Upper lobe of left lung (tissue), 6 donors: ENCODE measurements around the gene PAX9. TPM values are rescaled to one million over a fixed set of nuclear protein-coding genes. Genes with fewer than 3 reads are reported as not detected.

ENCODE experiments used
- ATAC-seq, 2 donors: fragments of 200-7000 bp; cut with Tn5 transposase; one replicate each; pipeline ENCODE4 v1.9.1; 2022; ENCODE audit warnings: mild to moderate bottlenecking in 2 of 2, moderate library complexity in 2 of 2; ENCODE audit not compliant: low FRiP score in 2 of 2
- DNase-seq, 2 donors: peaks; one replicate each; pipeline ENCODE4 v3.0.0-alpha.2; 2019 to 2020
- H3K27ac ChIP-seq, 4 donors: fragments of 200-600 bp; sonication (generic); one replicate each; pipeline ENCODE4 v1.5.1; 2016 to 2019
- H3K27me3 ChIP-seq, 4 donors: fragments of 200-600 bp; sonication (generic); one replicate each; pipeline ENCODE4 v1.5.1; 2017 to 2019
- H3K36me3 ChIP-seq, 4 donors: fragments of 200-600 bp; sonication (generic); one replicate each; pipeline ENCODE4 v1.5.1; 2016 to 2019
- H3K4me1 ChIP-seq, 4 donors: fragments of 200-600 bp; sonication (generic); one replicate each; pipeline ENCODE4 v1.5.1; 2018 to 2019
- H3K4me3 ChIP-seq, 4 donors: fragments of 200-600 bp; sonication (generic); one replicate each; pipeline ENCODE4 v1.5.1; 2017 to 2019; ENCODE audit warnings: mild to moderate bottlenecking in 2 of 4, moderate library complexity in 1 of 4
- H3K9me3 ChIP-seq, 4 donors: fragments of 200-600 bp; sonication (generic); one replicate each; pipeline ENCODE4 v1.5.1; 2018 to 2019
- CTCF ChIP-seq, 6 experiments: fragments of 450-650 bp in 4 of 6; fragments of 200-600 bp in 2 of 6; sonication (generic) in 2 of 6; IDR thresholded peaks; one replicate each; pipeline ENCODE4 v1.5.1; 2016 to 2019; ENCODE audit warnings: antibody characterized with exemption in 6 of 6
- EP300 ChIP-seq, 4 donors: sonication (generic); formaldehyde crosslinking; IDR thresholded peaks; one replicate each; pipeline ENCODE4 v1.5.1; 2017; ENCODE audit warnings: antibody characterized with exemption in 4 of 4, control low read depth in 2 of 4
- POLR2A ChIP-seq, 4 donors: fragments of 450-650 bp; IDR thresholded peaks; one replicate each; pipeline ENCODE4 v1.5.1; 2016 to 2017; ENCODE audit warnings: antibody characterized with exemption in 4 of 4, mild to moderate bottlenecking in 2 of 4
- POLR2AphosphoS5 ChIP-seq, 2 donors: sonication (generic); formaldehyde crosslinking; IDR thresholded peaks; one replicate each; pipeline ENCODE4 v1.5.1; 2017; ENCODE audit warnings: antibody characterized with exemption in 2 of 2
- WGBS, 2 donors: methylation state at CpG; one replicate each; pipeline ENCODE4 v1.1.5; 2017 to 2018; 5-methylcytosine and 5-hydroxymethylcytosine counted together
- total RNA-seq, 6 donors: library from RNA; depleted of rRNA in 4 of 6; stranded (reverse); fragments of >200 nt in 4 of 6; gene quantifications; one replicate each; pipeline versions ENCODE4 v1.1.0 to v1.2.1, GENCODE V29; 2016 to 2021
- donor health status: DM: no; HTN: no; CAD: no; lungs with moderate emphysema.
- donor health status: DM: no; HTN: yes; CAD: no; lungs with severe emphysema.

PAX9 gene
- total RNA-seq, 6 donors from 2014 or later, result 0.83 to 12.7 (median 4.7) TPM

- DNase-seq, result no peak
- Histone ChIP-seq H3K27me3 (no peaks in the 10 kb centered on the region), H3K4me1 (no peaks in the 10 kb centered on the region), H3K27ac (no peak overlapping the region), H3K9me3 (no peaks in the 10 kb centered on the region), H3K4me3 (no peak overlapping the region), H3K36me3 (no peaks in the 10 kb centered on the region)
- ATAC-seq, result no peak
- TF ChIP-seq POLR2A (IDR thresholded peaks at IDR 0.05) (no peak), CTCF (IDR thresholded peaks at IDR 0.05) (no peak), EP300 (IDR thresholded peaks at IDR 0.05) (no peak), POLR2AphosphoS5 (IDR thresholded peaks at IDR 0.05) (no peak)
- WGBS, 2 donors, result 44 to 50% methylated on average over 2 of the region's 2 CpGs
Observed at GRCh38 chr14:36723530-36723929, 61.9 kb downstream of the PAX9 start.

DNA sequence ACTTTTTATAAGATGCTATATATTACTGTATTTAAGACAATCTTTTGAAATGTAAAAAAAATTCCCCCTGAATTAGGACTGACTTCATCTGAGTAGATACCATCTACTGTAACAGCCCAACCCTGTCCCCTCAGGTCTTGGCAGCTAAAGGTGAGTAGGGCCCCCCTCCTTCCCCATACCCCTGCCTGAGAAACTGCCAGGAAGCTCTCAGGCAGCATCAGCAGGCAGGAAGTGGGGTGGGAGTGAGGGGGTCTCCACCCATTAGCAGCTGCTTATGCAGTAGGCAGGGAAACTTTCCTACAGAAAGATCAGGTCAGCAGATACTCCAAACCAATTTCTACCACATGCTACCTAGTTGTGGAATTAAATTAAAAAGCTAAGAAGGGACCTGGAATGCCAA, 62.5 kb downstream of the PAX9 start:
- ATAC-seq (no peak), DNase-seq (no peak)
- H3K4me3 ChIP-seq, result no peak overlapping the region
- no peak overlapping the region for H3K27ac ChIP-seq
- no peak for TF ChIP-seq POLR2A (IDR thresholded peaks at IDR 0.05)
- TF ChIP-seq POLR2AphosphoS5 (IDR thresholded peaks at IDR 0.05), result no peak
- H3K4me1 ChIP-seq, result no peaks in the 10 kb centered on the region
- H3K27me3 ChIP-seq, result no peaks in the 10 kb centered on the region
- H3K9me3 ChIP-seq, result no peaks in the 10 kb centered on the region
- H3K36me3 ChIP-seq, result no peaks in the 10 kb centered on the region

- Histone ChIP-seq H3K9me3 (no peaks in the 10 kb centered on the region), H3K4me1 (no peaks in the 10 kb centered on the region), H3K27me3 (no peaks in the 10 kb centered on the region), H3K27ac (no peak overlapping the region), H3K4me3 (no peak overlapping the region), H3K36me3 (no peaks in the 10 kb centered on the region)
- TF ChIP-seq EP300 (IDR thresholded peaks at IDR 0.05) (no peak), POLR2A (IDR thresholded peaks at IDR 0.05) (no peak), POLR2AphosphoS5 (IDR thresholded peaks at IDR 0.05) (no peak)
- DNase-seq (no peak), ATAC-seq (no peak)
- WGBS, 2 donors, result 82 to 87% methylated on average over 3 of the region's 3 CpGs
Observed at GRCh38 chr14:36726128-36726527, 64.5 kb downstream of the PAX9 start.

Other genes with a start within 250 kb of the PAX9 start
- gene NKX2-1, start 141.6 kb upstream of the PAX9 start, total RNA-seq, result 100 to 1,000 TPM; 140 to 467 (median 284) TPM
- gene NKX2-8, start 79.2 kb upstream of the PAX9 start, total RNA-seq, result 1 to 10 TPM in 2 of 6 donors, under 1 TPM in 1, not detected in 3; 0.77 to 2.7 (median 2.1) TPM